GM12892 (cell line): Measurements from ENCODE around the gene DSCAML1.

Source experiments
- DNase-seq: peaks from one replicate; pipeline ENCODE4 v3.0.0; 2011; ENCODE audit not compliant: insufficient read length
- FAIRE-seq: peaks from 2 replicates; lab custom pipeline; 2011; peaks lifted over from hg19 to GRCh38; lab: Jason Lieb, UNC
- POLR2A ChIP-seq: IDR thresholded peaks from 2 replicates; pipeline ENCODE4 v1.6.1; 2011; ENCODE audit warnings: low read depth, low read length, control low read depth
- POLR2AphosphoS5 ChIP-seq: IDR thresholded peaks from 2 replicates; pipeline ENCODE4 v1.6.1; 2011; ENCODE audit warnings: low read depth, low read length, control low read depth
- TAF1 ChIP-seq: IDR thresholded peaks from 2 replicates; pipeline ENCODE4 v1.6.1; 2011; ENCODE audit warnings: low read depth, mild to moderate bottlenecking, control low read depth, low read length, borderline replicate concordance

The DSCAML1 gene

DNA sequence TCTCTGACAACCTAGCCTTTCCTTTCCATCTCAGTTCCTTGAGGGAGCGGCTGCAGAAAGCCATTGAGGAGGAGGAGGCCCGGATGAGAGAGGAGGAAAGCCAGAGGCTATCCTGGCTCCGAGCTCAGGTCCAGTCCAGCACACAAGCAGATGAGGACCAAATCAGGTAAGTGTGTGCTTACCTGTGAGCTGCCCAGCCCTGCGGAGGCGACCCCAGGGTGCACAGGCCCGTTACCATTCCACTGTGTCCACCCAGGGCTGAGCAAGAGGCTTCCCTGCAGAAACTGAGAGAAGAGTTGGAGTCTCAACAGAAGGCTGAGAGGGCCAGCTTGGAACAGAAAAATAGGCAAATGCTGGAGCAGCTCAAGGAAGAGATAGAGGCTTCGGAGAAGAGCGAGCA is 406.3 kb downstream of the DSCAML1 start:
- FAIRE-seq (no peak), DNase-seq (no peak)
- TF ChIP-seq POLR2A (no peak), TAF1 (no peak), POLR2AphosphoS5 (no peak)

DNA sequence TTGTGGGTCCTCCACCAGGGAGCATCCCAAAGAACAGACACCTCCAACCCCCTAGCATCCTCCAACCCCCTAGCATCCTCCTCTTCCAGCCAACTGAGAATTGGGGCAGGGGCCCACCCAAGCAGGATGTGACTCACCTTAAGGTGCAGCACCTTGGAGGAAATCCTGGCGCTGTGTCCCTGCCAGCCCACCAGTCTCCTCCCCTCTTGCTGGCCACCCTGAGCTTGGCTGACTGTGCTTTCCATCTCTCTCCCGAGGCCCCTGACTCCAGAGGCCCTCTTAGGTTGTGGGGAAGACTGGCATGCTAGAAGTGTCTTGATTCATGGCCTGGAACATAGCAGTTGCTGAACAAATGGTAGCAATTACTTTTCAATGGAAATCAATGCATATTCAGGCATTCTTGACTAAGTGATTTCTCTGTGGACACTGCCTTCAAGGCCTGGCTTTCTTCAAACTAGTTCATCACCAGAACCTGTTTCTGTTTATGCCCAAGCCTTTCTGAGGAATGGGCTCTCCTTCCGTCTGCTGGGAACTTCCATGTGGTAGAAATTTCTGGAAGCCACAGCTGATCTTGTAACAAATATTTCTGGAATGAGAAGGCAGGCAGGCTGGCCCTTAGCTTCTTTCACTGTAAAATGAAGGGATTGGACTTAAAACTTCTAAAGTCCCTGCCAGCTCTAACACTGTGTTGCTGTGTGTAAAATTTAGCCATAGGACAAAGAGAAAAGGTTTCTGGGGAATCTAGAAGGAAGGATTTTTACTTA is 408.8 kb downstream of the DSCAML1 start:
- FAIRE-seq (no peak), DNase-seq (no peak)
- TF ChIP-seq TAF1 = no peak
- no peak for TF ChIP-seq POLR2A
- TF ChIP-seq POLR2AphosphoS5 = no peak

DNA sequence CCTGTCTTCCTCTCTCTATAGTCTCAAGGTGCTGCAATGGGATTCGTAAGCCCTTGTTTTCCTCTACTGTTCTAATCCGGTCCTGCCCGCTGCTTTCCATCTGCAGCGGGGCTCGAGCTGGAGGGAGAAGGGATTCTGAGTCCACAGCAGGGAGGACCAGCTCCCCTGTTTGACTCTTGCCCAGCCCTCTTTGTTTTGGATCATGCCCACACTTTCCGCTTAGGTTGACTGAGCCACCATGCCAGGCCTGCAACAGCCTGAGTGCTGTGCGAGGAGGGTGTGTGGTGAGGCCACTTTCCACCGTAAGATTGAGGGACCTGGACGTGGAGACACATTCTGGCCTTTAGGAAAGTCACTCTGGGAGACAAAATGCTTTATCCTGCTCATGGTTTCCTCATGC is 411.1 kb downstream of the DSCAML1 start:
- TF ChIP-seq POLR2A (no peak), POLR2AphosphoS5 (no peak), TAF1 (no peak)
- no peak for FAIRE-seq
- no peak for DNase-seq

DNA sequence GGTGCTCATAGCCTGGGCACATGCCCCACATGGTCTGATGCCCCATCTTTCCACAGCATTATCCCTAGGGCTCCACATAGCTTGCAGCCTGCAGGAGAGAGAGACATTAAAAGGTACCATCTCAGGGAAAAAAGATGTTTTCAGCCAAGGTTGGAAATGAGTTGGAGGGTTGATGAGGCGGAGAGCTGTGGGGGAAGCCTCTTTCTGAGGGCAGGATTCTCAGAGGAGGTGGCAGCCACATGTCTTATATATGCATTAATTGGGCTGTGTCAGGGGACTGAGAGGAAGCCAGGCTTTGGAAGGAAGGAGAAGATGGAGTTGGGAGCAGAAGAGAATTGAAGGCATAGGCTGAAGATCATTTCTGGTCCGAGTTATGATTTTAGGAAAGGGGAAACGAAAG is 411.5 kb downstream of the DSCAML1 start:
- TF ChIP-seq POLR2A = no peak
- TF ChIP-seq TAF1 = no peak
- no peak for TF ChIP-seq POLR2AphosphoS5
- FAIRE-seq = no peak
- no peak for DNase-seq

DNA sequence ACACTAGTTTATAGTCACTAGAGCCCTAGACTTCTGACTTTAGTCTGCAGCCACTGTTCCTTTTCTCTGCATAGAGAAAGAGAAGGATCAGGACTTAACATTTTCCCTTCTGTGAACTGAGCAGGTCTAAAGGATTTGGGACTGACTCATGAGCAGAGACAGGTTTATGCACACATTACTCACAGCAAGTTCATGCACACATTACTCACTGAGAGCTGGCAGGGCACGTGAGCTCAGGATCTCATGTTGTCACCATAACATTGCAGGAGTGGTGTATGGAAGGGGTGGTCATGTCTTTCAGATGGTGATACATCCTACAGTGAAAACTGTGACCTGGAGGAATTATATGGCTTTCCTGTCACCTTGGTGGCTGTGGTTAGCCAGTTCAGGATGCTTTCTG is 413.0 kb downstream of the DSCAML1 start:
- no peak for TF ChIP-seq POLR2AphosphoS5
- no peak for TF ChIP-seq TAF1
- no peak for TF ChIP-seq POLR2A
- DNase-seq (no peak), FAIRE-seq (no peak)

DNA sequence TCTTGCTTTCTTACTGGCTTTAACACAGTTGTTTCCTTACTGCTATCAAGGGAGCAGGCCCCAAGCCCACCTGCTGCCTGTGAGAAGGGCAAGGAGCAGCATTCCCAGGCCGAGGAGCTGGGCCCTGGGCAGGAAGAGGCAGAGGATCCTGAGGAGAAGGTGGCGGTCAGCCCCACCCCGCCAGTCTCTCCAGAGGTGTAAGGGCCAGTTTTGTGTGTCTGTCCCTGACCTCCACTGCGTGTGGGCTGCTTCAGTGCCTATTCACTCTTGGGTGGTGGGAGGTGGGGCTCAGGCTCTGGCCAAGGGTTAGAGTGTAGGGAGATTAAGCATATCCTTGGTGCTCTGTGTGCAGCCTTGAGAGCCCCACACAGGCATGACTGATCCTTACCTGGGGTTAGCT is 414.3 kb downstream of the DSCAML1 start:
- DNase-seq (no peak), FAIRE-seq (no peak)
- TF ChIP-seq TAF1 (no peak), POLR2A (no peak), POLR2AphosphoS5 (no peak)

DNA sequence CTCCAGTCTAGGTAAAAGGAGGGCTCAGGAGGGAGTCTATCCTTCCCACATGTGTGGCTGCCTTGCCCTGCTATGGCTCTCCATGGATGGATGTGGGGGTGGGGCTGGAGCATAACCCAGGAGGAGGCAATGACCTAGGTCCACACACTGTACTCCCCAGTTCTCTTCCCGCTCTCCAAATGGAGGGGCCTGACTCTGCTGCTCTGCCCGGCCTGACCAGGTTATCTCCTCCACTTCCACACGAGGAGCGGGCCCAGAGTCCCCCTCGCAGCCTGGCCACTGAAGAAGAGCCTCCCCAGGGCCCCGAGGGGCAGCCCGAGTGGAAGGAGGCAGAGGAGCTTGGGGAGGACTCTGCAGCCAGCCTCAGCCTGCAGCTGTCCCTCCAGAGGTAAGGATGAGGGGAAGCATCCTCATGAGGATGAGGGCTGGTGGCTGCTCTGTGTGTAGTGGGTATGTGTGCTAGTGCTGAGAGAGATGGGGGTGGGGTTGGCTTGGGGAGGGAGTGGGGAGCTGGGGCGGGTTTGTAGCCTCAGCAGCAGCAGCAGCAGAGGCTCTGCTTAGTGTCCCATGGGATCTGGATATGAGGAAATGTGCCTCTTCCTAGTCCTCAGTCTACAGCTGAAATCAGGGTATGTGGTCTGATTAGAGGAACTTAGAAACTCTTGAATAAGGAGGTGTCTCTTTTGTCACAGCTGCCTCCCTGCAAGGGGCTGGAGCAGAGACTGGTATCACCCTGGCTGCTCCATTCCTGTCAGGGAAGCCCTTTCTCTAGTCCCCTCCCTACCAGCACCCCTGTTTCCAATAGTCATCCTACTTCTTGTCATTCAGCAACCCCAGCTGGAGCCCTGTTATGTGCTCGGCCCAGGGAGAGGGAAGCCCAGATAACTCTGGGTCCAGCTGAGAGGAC is 415.3 kb downstream of the DSCAML1 start:
- no peak for FAIRE-seq
- no peak for DNase-seq
- TF ChIP-seq POLR2AphosphoS5 = no peak
- TF ChIP-seq TAF1 = no peak
- TF ChIP-seq POLR2A = no peak

DNA sequence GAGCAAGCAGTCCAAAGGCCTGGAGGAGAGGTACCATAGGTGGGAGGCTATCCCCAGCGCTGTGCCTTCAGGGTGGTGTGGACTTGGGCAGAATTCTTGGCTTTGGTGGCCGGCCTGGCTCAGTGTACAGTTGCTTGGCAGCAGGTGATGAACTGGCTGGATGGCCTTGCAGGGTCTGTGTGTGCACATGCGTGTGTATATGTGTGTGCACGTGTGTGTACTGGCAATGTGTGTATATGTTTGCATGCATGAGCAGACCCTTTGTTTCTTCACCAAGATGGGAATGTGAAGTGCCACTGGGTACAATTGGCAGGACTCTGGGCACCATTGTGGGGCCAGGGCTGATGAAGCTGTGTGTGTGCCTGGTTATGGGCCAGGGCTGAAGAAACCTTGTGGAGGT is 416.3 kb downstream of the DSCAML1 start:
- TF ChIP-seq TAF1 = no peak
- TF ChIP-seq POLR2A = no peak
- no peak for TF ChIP-seq POLR2AphosphoS5
- no peak for FAIRE-seq
- DNase-seq = no peak

DNA sequence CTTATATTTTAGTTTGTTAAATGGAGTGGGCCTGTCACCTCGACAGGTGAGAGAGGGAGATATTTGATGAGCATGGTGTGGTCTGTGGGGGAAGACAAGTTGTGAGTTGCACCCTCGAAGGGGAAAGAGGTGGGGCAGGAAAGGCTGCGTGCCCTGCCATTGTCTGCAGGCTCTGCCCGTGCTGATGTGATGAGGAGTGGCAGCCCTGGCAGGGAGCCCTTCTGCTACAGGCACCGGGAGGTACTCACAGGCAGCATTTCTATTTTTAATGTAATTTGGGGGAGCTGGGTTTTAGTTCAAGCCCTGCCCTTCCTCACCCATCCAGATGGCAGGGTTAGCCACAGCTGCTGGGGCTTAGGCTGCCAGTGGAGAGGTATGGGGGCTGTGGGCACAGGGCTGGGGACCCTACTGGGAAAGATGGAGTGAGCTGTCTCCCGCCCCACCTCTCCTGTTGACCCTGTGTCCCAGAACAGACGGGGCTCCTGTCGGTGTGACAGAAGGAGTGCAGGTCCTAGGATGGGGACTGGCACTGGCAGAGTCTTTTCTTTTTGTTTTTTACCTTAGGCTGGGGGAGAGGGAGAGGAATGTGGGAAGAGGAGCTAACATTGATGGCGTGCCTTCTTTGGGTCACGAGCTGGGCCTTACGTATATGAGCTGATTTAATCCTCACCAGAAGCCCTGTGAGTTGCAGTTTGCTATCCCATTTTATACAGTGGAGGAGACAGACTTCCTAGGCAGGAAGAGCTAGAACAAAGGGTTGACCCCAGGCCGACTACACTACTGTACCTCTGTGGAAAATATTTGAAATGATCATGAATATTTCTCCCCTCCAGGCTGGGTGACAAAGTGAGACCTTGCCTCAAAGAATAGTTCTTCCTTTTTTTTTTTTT is 417.8 kb downstream of the DSCAML1 start:
- DNase-seq (no peak), FAIRE-seq (no peak)
- no peak for TF ChIP-seq POLR2A
- TF ChIP-seq TAF1 = no peak
- TF ChIP-seq POLR2AphosphoS5 = no peak
